ENCODE data around the gene COL6A1.
"Not testable (repeated sequence)": the region's sequence is repeated elsewhere in the genome, so short reads cannot be mapped to it uniquely, and the experiment has no call there.

Gene COL6A1

DNA sequence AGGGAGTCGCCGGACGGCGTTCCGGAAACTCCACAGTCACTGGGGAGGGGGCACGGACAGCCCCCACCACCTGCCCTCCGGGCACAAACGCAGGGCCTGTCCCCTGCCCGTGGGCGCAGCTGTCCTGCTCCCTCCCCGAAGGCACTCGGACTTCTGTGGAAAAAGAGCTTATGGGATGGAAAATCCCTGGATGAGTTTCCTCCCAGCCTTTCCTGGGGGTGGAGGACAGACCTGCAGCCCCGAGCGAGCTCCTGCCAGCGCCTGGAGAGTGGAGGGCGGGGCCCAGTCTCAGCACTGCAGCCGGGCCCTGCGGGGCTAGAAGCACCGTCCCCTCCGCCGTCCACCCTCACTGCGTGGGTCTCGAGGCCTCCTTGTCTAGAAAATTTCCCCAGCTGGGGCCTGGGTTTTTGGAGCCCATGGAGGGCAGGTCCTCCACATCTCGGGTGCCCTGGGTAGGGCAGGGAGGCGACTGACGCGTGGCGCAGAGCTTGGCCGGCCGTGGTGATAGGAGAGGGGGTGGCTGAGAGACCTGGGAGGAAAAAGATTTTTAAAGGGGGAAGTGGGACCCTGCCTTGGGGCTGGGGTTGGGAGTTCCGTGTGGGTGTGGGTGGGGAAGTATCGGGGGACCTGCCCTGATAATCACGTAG is 6.4 kb upstream of the COL6A1 start:
- Histone ChIP-seq H2AFZ (ENCODE audit: low read depth) (no peak overlapping the region), H4K20me1 (ENCODE audit: insufficient read depth) (no peaks in the 10 kb centered on the region), H3K79me2 (ENCODE audit: insufficient read depth, low read depth) (no peaks in the 10 kb centered on the region), H3K4me1 (ENCODE audit: low read depth, poor library complexity, severe bottlenecking) (no peaks in the 10 kb centered on the region), H3K36me3 (ENCODE audit: insufficient read depth) (no peaks in the 10 kb centered on the region), H3K4me2 (no peak overlapping the region), H3K27me3 (ENCODE audit: insufficient read depth, low read depth) (peaks cover 69% of the 10 kb centered on the region), H3K4me3 (IDR thresholded peaks at IDR 0.05; ENCODE audit: insufficient read depth, low read depth, low read length) (no peak overlapping the region), H3K27ac (no peak overlapping the region), H3K9ac (no peak overlapping the region)
- TF ChIP-seq, protein P1, sequence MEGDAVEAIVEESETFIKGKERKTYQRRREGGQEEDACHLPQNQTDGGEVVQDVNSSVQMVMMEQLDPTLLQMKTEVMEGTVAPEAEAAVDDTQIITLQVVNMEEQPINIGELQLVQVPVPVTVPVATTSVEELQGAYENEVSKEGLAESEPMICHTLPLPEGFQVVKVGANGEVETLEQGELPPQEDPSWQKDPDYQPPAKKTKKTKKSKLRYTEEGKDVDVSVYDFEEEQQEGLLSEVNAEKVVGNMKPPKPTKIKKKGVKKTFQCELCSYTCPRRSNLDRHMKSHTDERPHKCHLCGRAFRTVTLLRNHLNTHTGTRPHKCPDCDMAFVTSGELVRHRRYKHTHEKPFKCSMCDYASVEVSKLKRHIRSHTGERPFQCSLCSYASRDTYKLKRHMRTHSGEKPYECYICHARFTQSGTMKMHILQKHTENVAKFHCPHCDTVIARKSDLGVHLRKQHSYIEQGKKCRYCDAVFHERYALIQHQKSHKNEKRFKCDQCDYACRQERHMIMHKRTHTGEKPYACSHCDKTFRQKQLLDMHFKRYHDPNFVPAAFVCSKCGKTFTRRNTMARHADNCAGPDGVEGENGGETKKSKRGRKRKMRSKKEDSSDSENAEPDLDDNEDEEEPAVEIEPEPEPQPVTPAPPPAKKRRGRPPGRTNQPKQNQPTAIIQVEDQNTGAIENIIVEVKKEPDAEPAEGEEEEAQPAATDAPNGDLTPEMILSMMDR (conservative IDR thresholded peaks at IDR 0.05; ENCODE audit: low read depth, low read length), result no peak

DNA sequence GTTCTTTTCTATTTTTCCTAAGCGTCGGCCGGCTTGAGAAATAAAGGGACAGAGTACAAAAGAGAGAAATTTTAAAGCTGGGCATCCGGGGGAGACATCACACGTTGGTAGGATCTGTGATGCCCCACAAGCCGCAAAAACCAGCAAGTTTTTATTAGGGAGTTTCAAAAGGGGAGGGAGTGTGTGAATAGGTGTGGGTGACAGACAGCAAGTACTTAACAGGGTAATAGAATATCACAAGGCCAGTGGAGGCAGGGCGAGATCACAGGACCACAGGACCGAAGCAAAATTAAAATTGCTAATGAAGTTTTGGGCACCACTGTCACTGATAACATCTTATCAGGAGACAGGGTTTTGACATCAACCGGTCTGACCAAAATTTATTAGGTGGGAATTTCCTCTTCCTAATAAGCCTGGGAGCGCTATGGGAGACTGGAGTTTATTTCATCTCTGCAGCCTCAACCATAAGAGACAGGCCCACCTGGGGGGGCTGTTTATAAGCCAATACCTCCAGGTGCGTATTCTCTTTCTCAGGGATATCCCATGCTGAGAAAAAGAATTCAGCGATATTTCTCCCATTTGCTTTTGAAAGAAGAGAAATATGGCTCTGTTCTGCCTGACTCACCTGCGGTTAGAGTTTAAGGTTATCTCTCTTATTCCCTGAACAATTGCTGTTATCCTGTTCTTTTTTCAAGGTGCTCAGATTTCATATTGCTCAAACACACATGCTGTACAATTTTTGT is 5.7 kb upstream of the COL6A1 start:
- H3K36me3 ChIP-seq (ENCODE audit: insufficient read depth); H3K27ac ChIP-seq; H2AFZ ChIP-seq (ENCODE audit: low read depth); H3K4me2 ChIP-seq; H3K79me2 ChIP-seq (ENCODE audit: insufficient read depth, low read depth); H3K4me3 ChIP-seq (IDR thresholded peaks at IDR 0.05; ENCODE audit: insufficient read depth, low read depth, low read length); H4K20me1 ChIP-seq (ENCODE audit: insufficient read depth); H3K9ac ChIP-seq; H3K4me1 ChIP-seq (ENCODE audit: low read depth, poor library complexity, severe bottlenecking): not testable (repeated sequence)
- peaks cover 64% of the 10 kb centered on the region for H3K27me3 ChIP-seq (ENCODE audit: insufficient read depth, low read depth)

DNA sequence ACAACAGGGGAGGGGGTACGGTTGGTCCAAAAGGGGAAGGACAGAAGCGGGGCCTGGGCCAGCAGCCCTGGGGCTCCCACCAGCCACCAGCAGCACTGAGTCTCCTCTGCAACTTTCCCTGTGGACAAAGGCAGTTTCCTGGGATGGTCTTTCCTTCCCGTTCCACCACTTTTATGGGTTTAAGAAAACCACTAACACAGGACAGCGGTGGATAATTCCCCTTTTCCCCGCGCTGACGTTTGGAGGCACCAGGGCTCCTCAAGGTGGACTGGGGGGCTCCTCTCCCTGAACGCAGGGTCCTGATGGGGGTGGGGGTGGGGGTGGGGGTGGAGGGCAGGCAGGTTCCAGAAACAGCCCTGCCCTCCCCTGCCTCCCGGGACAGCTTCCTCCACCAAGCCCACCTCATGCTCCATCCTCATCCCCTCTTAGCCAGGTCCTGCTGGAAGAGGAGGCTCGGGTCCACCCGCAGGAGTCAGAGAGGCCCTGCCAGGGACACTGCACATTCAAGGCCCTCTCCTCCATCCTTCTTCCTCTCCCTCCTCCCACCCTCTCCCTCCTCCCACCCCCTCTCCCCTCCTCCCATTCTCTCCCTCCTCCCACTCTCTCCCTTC is 4.8 kb upstream of the COL6A1 start:
- Histone ChIP-seq H4K20me1 (ENCODE audit: insufficient read depth) (no peaks in the 10 kb centered on the region), H3K4me1 (ENCODE audit: low read depth, poor library complexity, severe bottlenecking) (no peaks in the 10 kb centered on the region), H3K9ac (no peak overlapping the region), H3K27ac (no peak overlapping the region), H3K79me2 (ENCODE audit: insufficient read depth, low read depth) (no peaks in the 10 kb centered on the region), H3K4me3 (IDR thresholded peaks at IDR 0.05; ENCODE audit: insufficient read depth, low read depth, low read length) (no peak overlapping the region), H3K27me3 (ENCODE audit: insufficient read depth, low read depth) (peaks cover 57% of the 10 kb centered on the region), H3K36me3 (ENCODE audit: insufficient read depth) (no peaks in the 10 kb centered on the region), H2AFZ (ENCODE audit: low read depth) (no peak overlapping the region), H3K4me2 (no peak overlapping the region)
- TF ChIP-seq, protein P1 (conservative IDR thresholded peaks at IDR 0.05; ENCODE audit: low read depth, low read length), result no peak

DNA sequence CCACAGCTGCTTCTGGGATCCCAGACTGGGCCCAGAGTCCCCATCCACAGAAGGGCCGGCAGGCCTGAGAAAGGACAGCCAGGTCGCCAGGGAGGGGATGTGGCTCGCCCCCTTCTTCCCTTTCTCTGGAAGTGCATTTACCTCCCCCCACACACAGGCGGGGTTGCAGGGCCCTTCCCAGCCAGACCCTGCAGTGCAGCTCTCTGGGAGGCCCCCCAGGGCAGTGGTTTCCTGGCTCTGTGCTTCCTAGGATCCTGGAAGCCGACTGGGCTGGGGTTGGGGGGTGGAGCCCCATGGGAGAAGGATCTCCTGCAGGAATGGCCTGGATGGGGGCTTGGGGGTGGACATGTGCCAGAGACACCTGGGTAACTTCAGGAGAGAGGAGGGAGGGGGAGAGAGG is 4.2 kb upstream of the COL6A1 start:
- H3K4me1 ChIP-seq (ENCODE audit: low read depth, poor library complexity, severe bottlenecking), result no peaks in the 10 kb centered on the region
- TF ChIP-seq, protein P1 (conservative IDR thresholded peaks at IDR 0.05; ENCODE audit: low read depth, low read length), result no peak
- no peak overlapping the region for H3K9ac ChIP-seq
- H3K4me2 ChIP-seq, result no peak overlapping the region
- peaks cover 54% of the 10 kb centered on the region for H3K27me3 ChIP-seq (ENCODE audit: insufficient read depth, low read depth)
- H2AFZ ChIP-seq (ENCODE audit: low read depth), result no peak overlapping the region
- no peak overlapping the region for H3K4me3 ChIP-seq (IDR thresholded peaks at IDR 0.05; ENCODE audit: insufficient read depth, low read depth, low read length)
- no peaks in the 10 kb centered on the region for H3K79me2 ChIP-seq (ENCODE audit: insufficient read depth, low read depth)
- H4K20me1 ChIP-seq (ENCODE audit: insufficient read depth), result no peaks in the 10 kb centered on the region
- no peak overlapping the region for H3K27ac ChIP-seq
- H3K36me3 ChIP-seq (ENCODE audit: insufficient read depth), result no peaks in the 10 kb centered on the region

Data from KMS-11 (cell line).